Measurements from ENCODE around the gene GUCD1.
"Not testable (repeated sequence)": the region's sequence is repeated elsewhere in the genome, so short reads cannot be mapped to it uniquely, and the experiment has no call there.

GUCD1 gene

GRCh38 chr22:24554313-24555164 is at the start of gene GUCD1:
GUCD1 (minus strand) TSS chr22:24555138; CDS start chr22:24554991, 147 bp downstream.
- peak in 1 of 2 donors; percentile 8 for DNase-seq (ENCODE audit: extremely low read depth in 1 of 2, low read depth in 1 of 2)

- DNase-seq (ENCODE audit: extremely low read depth in 1 of 2, low read depth in 1 of 2): not testable (repeated sequence)
These were observed 49.1 kb upstream of the GUCD1 start for GRCh38 chr22:24603770-24604629.

- DNase-seq (ENCODE audit: extremely low read depth in 1 of 2, low read depth in 1 of 2): not testable (repeated sequence)
These were observed 48.2 kb upstream of the GUCD1 start, which contains the start of gene GGT1 for GRCh38 chr22:24602847-24603769. GGT1 (plus strand) TSS chr22:24603193; CDS start chr22:24611082, 7,889 bp downstream.

- not testable (repeated sequence) for DNase-seq (ENCODE audit: extremely low read depth in 1 of 2, low read depth in 1 of 2)
These were observed 47.3 kb upstream of the GUCD1 start for GRCh38 chr22:24602105-24602749.

- no peak for DNase-seq (ENCODE audit: extremely low read depth in 1 of 2, low read depth in 1 of 2)
These were observed 46.5 kb upstream of the GUCD1 start for GRCh38 chr22:24601217-24602104.

- not testable (repeated sequence) for DNase-seq (ENCODE audit: extremely low read depth in 1 of 2, low read depth in 1 of 2)
These were observed 45.2 kb upstream of the GUCD1 start for GRCh38 chr22:24599958-24600715.

- no peak for DNase-seq (ENCODE audit: extremely low read depth in 1 of 2, low read depth in 1 of 2)
These were observed 44.6 kb upstream of the GUCD1 start for GRCh38 chr22:24599514-24599913.

GRCh38 chr22:24597076-24597475 is 42.1 kb upstream of the GUCD1 start:
- not testable (repeated sequence) for DNase-seq (ENCODE audit: extremely low read depth in 1 of 2, low read depth in 1 of 2)

- no peak for DNase-seq (ENCODE audit: extremely low read depth in 1 of 2, low read depth in 1 of 2)
These were observed 40.9 kb upstream of the GUCD1 start for GRCh38 chr22:24595863-24596262.

- no peak for DNase-seq (ENCODE audit: extremely low read depth in 1 of 2, low read depth in 1 of 2)
These were observed 40.3 kb upstream of the GUCD1 start for GRCh38 chr22:24595228-24595627.

GRCh38 chr22:24594569-24595120 is 39.7 kb upstream of the GUCD1 start:
- no peak for DNase-seq (ENCODE audit: extremely low read depth in 1 of 2, low read depth in 1 of 2)

GRCh38 chr22:24593836-24594568 is 39.1 kb upstream of the GUCD1 start:
- DNase-seq (ENCODE audit: extremely low read depth in 1 of 2, low read depth in 1 of 2): no peak

- not testable (repeated sequence) for DNase-seq (ENCODE audit: extremely low read depth in 1 of 2, low read depth in 1 of 2)
These were observed 38.6 kb upstream of the GUCD1 start for GRCh38 chr22:24593559-24593835.

GRCh38 chr22:24592851-24593558 is 38.1 kb upstream of the GUCD1 start, which contains the start of gene LRRC75B:
LRRC75B (minus strand) TSS chr22:24593073; CDS start chr22:24593039, 34 bp downstream.
- no peak for DNase-seq (ENCODE audit: extremely low read depth in 1 of 2, low read depth in 1 of 2)

- DNase-seq (ENCODE audit: extremely low read depth in 1 of 2, low read depth in 1 of 2): no peak
These were observed 37.3 kb upstream of the GUCD1 start for GRCh38 chr22:24592058-24592850.

- DNase-seq (ENCODE audit: extremely low read depth in 1 of 2, low read depth in 1 of 2): no peak
These were observed 36.4 kb upstream of the GUCD1 start for GRCh38 chr22:24591286-24591830.

All from activated CD8-positive, alpha-beta memory T cell treated with anti-CD3 and anti-CD28 coated beads for 1 hour (primary cell).